AG10803 (cell line): ENCODE results near the gene CLASP1.
"Not testable (repeated sequence)": the region's sequence is repeated elsewhere in the genome, so short reads cannot be mapped to it uniquely, and the experiment has no call there.

Experiments
- DNase-seq: peaks from one replicate; pipeline ENCODE4 v3.0.0; 2010; ENCODE audit warnings: low read depth
- H3K4me3 ChIP-seq: 2 replicates; pipeline ENCODE4 v1.5.1; 2011; ENCODE audit warnings: mild to moderate bottlenecking, low read length, control low read depth
- CTCF ChIP-seq: conservative IDR thresholded peaks from 2 replicates; pipeline ENCODE4 v1.5.1; 2011; ENCODE audit warnings: mild to moderate bottlenecking, low read length, control low read depth, inconsistent platforms

CLASP1 gene

GRCh38 chr2:121479882-121480522, 169.3 kb downstream of the CLASP1 start:
- peak; percentile 30 for TF ChIP-seq CTCF
- H3K4me3 ChIP-seq, result no peak overlapping the region
- peak; percentile 86 for DNase-seq

- no peak for TF ChIP-seq CTCF
- no peak overlapping the region for H3K4me3 ChIP-seq
- DNase-seq, result peak; percentile 61
Observed at GRCh38 chr2:121478996-121479745, 170.1 kb downstream of the CLASP1 start.

- not testable (repeated sequence) for DNase-seq, H3K4me3 ChIP-seq
Observed at GRCh38 chr2:121478358-121478995, 170.8 kb downstream of the CLASP1 start.

GRCh38 chr2:121476684-121477083, 172.6 kb downstream of the CLASP1 start:
- H3K4me3 ChIP-seq, result no peak overlapping the region
- no peak for TF ChIP-seq CTCF
- DNase-seq, result no peak

GRCh38 chr2:121475811-121476571, 173.3 kb downstream of the CLASP1 start:
- no peak for TF ChIP-seq CTCF
- no peak for DNase-seq
- no peak overlapping the region for H3K4me3 ChIP-seq

- DNase-seq, result no peak
- TF ChIP-seq CTCF, result no peak
- H3K4me3 ChIP-seq, result no peak overlapping the region
Observed at GRCh38 chr2:121473512-121473911, 175.8 kb downstream of the CLASP1 start.

GRCh38 chr2:121472470-121472993, 176.7 kb downstream of the CLASP1 start:
- DNase-seq, result no peak
- no peak for TF ChIP-seq CTCF
- no peak overlapping the region for H3K4me3 ChIP-seq
